Stimulated activated naive B cell treated with anti-CD40 and anti-IgM and Interleukin-4, amounts not matched to agents 10 μg/mL and 1 μg/mL and 100 μg/mL, for 72 hours (primary cell): ENCODE measurements around the gene EPHA8.
A peak's percentile ranks its signal among the peaks of the same experiment; 100 is the strongest.

Experiments used
- ATAC-seq, 2 donors: fragments of 150-1000 bp; cut with Tn5 transposase; replicated peaks; 2 replicates each; pipeline ENCODE4 v1.10.0; 2021; ENCODE audit warnings: moderate library complexity in 1 of 2
- DNase-seq: peaks from one replicate; pipeline ENCODE4 v3.0.0; 2021
- H3K27ac Mint-ChIP-seq: one replicate; pipeline ENCODE4 v1.8.0; 2022; ENCODE audit warnings: mild to moderate bottlenecking, mixed read lengths
- H3K27me3 Mint-ChIP-seq, 2 donors: one replicate each; pipeline ENCODE4 v1.8.0; 2022; ENCODE audit warnings: mixed read lengths in 2 of 2
- H3K36me3 Mint-ChIP-seq, 2 donors: one replicate each; pipeline ENCODE4 v1.8.0; 2022; ENCODE audit warnings: mixed read lengths in 2 of 2, mild to moderate bottlenecking in 1 of 2
- H3K4me1 Mint-ChIP-seq, 2 donors: one replicate each; pipeline ENCODE4 v1.8.0; 2022; ENCODE audit warnings: mixed read lengths in 2 of 2, mild to moderate bottlenecking in 1 of 2
- H3K4me3 Mint-ChIP-seq, 2 donors: one replicate each; pipeline ENCODE4 v1.8.0; 2022; ENCODE audit warnings: mild to moderate bottlenecking in 2 of 2, mixed read lengths in 2 of 2, moderate library complexity in 1 of 2
- H3K9me3 Mint-ChIP-seq, 2 donors: one replicate each; pipeline ENCODE4 v1.8.0; 2022; ENCODE audit warnings: mixed read lengths in 2 of 2, mild to moderate bottlenecking in 1 of 2

Gene EPHA8

DNA sequence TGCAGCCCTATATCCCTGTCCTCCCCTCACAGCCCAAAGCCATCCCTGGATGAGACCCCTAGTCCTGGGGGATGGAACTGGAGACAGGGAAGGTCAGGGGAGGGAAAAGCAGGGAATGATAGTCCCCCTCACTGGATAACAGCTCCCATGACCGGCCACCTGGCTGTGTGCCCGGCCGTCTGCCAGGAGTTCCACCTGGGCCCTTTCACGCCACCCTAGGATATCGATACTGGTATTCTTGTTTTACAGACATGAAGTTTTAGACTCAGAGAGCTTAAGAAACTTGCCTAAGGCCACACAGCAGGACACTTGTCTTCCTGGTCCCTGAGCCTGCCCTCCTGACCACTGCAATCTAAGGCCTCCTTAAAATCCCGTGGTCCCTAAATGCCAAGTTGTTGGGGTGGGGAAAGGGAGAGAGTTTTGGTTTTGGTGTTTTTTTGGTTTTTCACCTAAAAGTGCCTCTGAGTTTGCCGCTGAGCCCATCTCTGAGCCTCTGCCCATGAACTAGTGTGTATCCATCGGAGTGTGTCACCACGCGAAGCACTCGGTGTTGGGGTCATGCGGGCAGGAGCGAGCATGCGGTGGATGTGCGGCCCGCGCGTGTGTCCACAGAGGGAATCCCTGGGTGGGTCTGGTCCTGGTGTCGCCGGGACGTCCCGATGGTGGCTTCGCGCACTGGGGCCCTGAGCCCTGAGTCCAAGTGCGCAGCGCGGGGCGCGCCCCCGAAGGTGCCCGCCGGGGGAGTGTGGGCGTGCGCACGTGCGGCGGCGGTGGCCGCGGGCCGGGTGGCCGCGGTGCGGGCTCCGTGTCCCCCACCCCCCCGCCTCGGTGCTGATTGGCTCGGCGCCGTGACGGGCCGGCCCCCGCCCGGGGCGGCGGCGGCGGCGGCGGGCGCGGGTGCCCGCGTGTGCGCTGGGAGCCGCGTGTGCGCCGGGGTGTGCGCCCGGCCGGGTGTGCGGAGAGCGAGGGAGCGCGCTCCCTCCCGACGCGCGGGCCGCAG, at the start of gene EPHA8:
EPHA8 (plus strand) TSS at position 906 of the 1,000 bp plus-strand sequence. CDS start 147 bp downstream, outside the sequence.
- Mint-ChIP-seq H3K9me3 (no peaks in the 10 kb centered on the region), H3K27ac (no peak within 1 kb of the TSS), H3K4me1 (peaks cover 8 to 12% of the 10 kb centered on the region in 2 donors), H3K27me3 (peaks cover 60 to 68% of the 10 kb centered on the region in 2 donors), H3K4me3 (peak within 1 kb of the TSS; percentile 29 to 32), H3K36me3 (no peaks in the 10 kb centered on the region)
- no peak for DNase-seq
- no peak for ATAC-seq

DNA sequence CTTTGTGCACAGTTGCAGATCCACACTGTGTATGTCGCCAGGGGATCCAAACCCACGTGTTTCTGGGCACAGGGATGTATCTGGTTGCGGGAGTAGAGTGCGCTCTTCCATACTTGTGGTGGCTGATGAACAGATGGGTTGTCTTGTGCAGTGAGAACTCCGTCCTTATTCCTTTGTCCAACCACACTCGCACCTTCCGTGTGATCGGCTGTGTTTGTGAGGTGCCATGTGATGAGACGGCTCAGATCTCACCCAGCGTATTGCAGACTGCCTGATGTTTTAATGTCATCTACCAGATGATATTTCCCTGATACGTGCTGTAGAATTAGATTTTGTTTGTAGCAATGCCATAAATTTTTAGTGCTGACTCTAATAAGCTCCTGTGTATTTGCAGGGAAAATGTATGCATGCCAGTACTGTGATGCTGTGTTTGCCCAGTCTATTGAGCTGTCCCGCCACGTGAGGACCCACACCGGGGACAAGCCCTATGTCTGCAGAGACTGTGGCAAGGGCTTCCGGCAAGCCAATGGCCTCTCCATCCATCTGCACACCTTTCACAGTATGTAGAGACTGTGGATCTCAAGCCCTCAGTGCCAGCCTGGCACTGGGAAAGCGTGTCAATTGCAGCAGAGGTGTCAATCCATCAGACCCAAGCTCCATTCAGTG, 46.2 kb upstream of the EPHA8 start:
- Mint-ChIP-seq H3K9me3 (no peaks in the 10 kb centered on the region), H3K27ac (no peak overlapping the region), H3K27me3 (no peaks in the 10 kb centered on the region), H3K4me3 (no peak overlapping the region), H3K36me3 (peaks cover 70 to 75% of the 10 kb centered on the region in 2 donors), H3K4me1 (peaks cover 0 to 3% of the 10 kb centered on the region in 2 donors)
- ATAC-seq (no peak), DNase-seq (no peak)

DNA sequence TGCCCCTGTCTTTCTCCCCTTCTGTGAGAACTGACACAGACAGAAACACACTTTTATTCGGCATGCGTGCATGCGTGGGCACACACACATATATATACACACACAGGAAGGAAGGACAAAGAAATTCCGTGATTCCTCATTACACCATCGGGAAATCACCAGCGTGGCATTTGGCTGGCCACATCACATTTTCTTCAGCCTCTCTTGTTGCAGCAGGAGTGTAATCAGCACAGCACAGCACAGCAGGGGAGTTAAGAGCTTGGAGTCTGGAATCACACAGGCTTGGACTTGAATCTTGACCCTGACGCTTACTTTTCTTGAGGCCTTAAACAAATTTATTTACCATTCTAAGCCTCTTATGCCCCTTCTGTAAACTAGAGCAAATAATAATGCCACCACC, 45.3 kb upstream of the EPHA8 start:
- H3K36me3 Mint-ChIP-seq, result peaks cover 62 to 72% of the 10 kb centered on the region in 2 donors
- no peak overlapping the region for H3K27ac Mint-ChIP-seq

DNA sequence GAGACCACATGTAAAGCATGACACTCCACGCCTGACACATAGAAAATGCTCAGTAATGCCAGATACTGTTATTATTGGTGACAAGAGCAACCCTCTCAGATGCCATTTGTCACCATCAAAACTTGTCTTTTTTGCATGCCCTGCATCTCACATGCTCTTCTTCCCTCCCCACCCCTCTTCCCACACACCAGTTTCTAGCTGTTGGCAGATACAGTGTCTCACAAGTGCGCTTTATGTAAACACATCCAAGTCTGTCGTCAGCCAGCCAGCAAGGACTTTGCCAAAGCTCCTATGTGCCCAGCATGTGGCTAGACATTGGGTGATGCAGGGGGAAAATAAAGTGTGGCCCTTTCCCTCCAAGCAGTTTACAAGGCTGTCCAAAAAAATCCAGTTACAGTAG, 44.9 kb upstream of the EPHA8 start:
- Mint-ChIP-seq H3K9me3 (no peaks in the 10 kb centered on the region), H3K36me3 (peaks cover 61 to 71% of the 10 kb centered on the region in 2 donors), H3K4me3 (no peak overlapping the region)

More for the DNA sequence above, 45.3 kb upstream of the EPHA8 start:
- ATAC-seq (no peak), DNase-seq (no peak)
- no peaks in the 10 kb centered on the region for H3K9me3 Mint-ChIP-seq
- no peaks in the 10 kb centered on the region for H3K27me3 Mint-ChIP-seq
- peaks cover 0 to 3% of the 10 kb centered on the region in 2 donors for H3K4me1 Mint-ChIP-seq
- H3K4me3 Mint-ChIP-seq, result no peak overlapping the region

GRCh38 chr1:22520871-22521270, 42.4 kb upstream of the EPHA8 start:
- ATAC-seq (no peak), DNase-seq (no peak)
- Mint-ChIP-seq H3K27ac (no peak overlapping the region), H3K4me3 (no peak overlapping the region), H3K27me3 (no peaks in the 10 kb centered on the region), H3K4me1 (no peaks in the 10 kb centered on the region), H3K9me3 (no peaks in the 10 kb centered on the region), H3K36me3 (peaks cover 57 to 69% of the 10 kb centered on the region in 2 donors)

More for the DNA sequence above, 44.9 kb upstream of the EPHA8 start:
- DNase-seq (no peak), ATAC-seq (no peak)
- no peak overlapping the region for H3K27ac Mint-ChIP-seq
- peaks cover 0 to 3% of the 10 kb centered on the region in 2 donors for H3K4me1 Mint-ChIP-seq
- no peaks in the 10 kb centered on the region for H3K27me3 Mint-ChIP-seq

DNA sequence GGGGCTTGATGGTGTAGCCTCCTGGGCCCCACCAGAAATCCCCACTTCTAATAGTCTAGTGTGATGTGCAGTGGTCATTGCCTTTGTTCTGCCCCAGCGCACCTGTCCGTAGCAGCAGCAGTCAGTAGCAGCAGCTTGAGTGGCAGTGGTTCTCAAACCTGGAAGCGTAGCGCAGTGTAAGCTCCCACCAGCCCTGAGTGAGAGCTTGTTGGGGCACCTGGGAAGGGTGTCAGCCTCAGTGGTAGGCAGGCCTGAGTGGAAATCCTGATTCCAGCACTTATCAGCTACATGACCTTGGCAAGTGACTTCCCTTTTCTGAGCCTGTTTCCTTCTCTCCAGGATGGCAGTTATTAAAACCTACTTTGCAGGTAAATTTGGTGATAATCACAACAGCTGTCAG, 41.6 kb upstream of the EPHA8 start:
- Mint-ChIP-seq H3K4me1 (no peaks in the 10 kb centered on the region), H3K27ac (no peak overlapping the region), H3K4me3 (no peak overlapping the region), H3K36me3 (peaks cover 59 to 66% of the 10 kb centered on the region in 2 donors), H3K9me3 (no peaks in the 10 kb centered on the region), H3K27me3 (no peaks in the 10 kb centered on the region)
- DNase-seq (no peak), ATAC-seq (no peak)

- Mint-ChIP-seq H3K4me3 (no peak overlapping the region), H3K27me3 (no peaks in the 10 kb centered on the region), H3K36me3 (peaks cover 58 to 68% of the 10 kb centered on the region in 2 donors), H3K27ac (no peak overlapping the region), H3K4me1 (no peaks in the 10 kb centered on the region), H3K9me3 (no peaks in the 10 kb centered on the region)
- no peak for DNase-seq
- no peak for ATAC-seq
Measured at GRCh38 chr1:22522221-22522743, 41.0 kb upstream of the EPHA8 start.

GRCh38 chr1:22524481-22524880, 38.8 kb upstream of the EPHA8 start:
- no peak overlapping the region for H3K27ac Mint-ChIP-seq
- no peak overlapping the region for H3K4me3 Mint-ChIP-seq
- H3K9me3 Mint-ChIP-seq, result no peaks in the 10 kb centered on the region
- no peaks in the 10 kb centered on the region for H3K27me3 Mint-ChIP-seq
- H3K36me3 Mint-ChIP-seq, result peaks cover 52 to 65% of the 10 kb centered on the region in 2 donors
- DNase-seq (no peak), ATAC-seq (no peak)
- no peaks in the 10 kb centered on the region for H3K4me1 Mint-ChIP-seq

DNA sequence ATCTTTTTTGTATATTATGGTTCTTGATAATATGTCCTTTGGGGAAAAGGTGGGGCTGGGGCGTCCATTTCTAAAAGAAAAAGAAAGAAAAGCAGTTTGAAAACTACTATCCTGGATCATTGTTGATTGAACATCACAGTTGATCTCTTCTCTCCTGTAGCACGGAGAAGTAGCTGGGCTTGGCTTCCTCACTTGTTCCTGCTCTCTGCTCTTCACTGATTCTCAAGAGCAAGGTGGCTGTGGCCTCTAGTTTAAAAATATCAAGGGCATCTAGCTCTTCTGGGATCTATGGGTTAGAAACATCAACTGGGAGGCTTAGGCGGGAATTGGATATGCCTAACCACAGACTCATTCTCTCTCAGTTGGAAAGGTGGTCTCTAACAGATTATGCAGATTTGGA, 38.1 kb upstream of the EPHA8 start:
- Mint-ChIP-seq H3K27ac (no peak overlapping the region), H3K27me3 (no peaks in the 10 kb centered on the region), H3K4me3 (no peak overlapping the region), H3K4me1 (no peaks in the 10 kb centered on the region), H3K9me3 (no peaks in the 10 kb centered on the region), H3K36me3 (peaks cover 53 to 69% of the 10 kb centered on the region in 2 donors)
- no peak for ATAC-seq
- DNase-seq, result no peak

DNA sequence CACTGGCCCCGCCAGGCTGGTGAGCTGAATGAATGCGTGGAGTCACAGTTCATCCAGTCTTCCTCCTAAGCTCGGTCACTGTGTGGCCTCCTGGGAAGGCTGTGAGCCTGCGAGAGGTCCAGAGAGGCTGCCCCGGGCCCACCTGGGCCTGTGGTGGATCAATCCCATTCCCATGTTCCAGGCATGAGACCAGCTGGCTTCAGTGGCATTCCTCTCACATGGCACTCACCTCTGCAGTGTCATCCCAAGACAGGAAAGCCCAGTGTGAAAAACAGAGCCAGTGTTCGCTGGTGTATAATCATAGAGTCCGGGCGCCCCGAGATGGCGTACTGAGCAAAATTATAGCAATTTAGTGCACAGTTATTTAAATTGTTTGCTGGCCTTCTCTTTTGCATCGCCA, 37.6 kb upstream of the EPHA8 start:
- no peak overlapping the region for H3K27ac Mint-ChIP-seq
- ATAC-seq (no peak), DNase-seq (no peak)
- peaks cover 51 to 66% of the 10 kb centered on the region in 2 donors for H3K36me3 Mint-ChIP-seq
- no peaks in the 10 kb centered on the region for H3K4me1 Mint-ChIP-seq
- no peaks in the 10 kb centered on the region for H3K27me3 Mint-ChIP-seq
- no peak overlapping the region for H3K4me3 Mint-ChIP-seq
- H3K9me3 Mint-ChIP-seq, result no peaks in the 10 kb centered on the region

GRCh38 chr1:22526098-22526497, 37.2 kb upstream of the EPHA8 start:
- DNase-seq (no peak), ATAC-seq (no peak)
- H3K4me3 Mint-ChIP-seq, result no peak overlapping the region
- H3K27ac Mint-ChIP-seq, result no peak overlapping the region
- no peaks in the 10 kb centered on the region for H3K27me3 Mint-ChIP-seq
- no peaks in the 10 kb centered on the region for H3K4me1 Mint-ChIP-seq
- H3K36me3 Mint-ChIP-seq, result peaks cover 50 to 65% of the 10 kb centered on the region in 2 donors
- no peaks in the 10 kb centered on the region for H3K9me3 Mint-ChIP-seq

GRCh38 chr1:22526677-22527076, 36.6 kb upstream of the EPHA8 start:
- DNase-seq, result no peak
- H3K36me3 Mint-ChIP-seq, result peaks cover 44 to 66% of the 10 kb centered on the region in 2 donors
- no peaks in the 10 kb centered on the region for H3K9me3 Mint-ChIP-seq
- no peak overlapping the region for H3K4me3 Mint-ChIP-seq
- peak overlapping the region; percentile 71 for H3K27ac Mint-ChIP-seq
- no peak for ATAC-seq
- no peaks in the 10 kb centered on the region for H3K4me1 Mint-ChIP-seq
- no peaks in the 10 kb centered on the region for H3K27me3 Mint-ChIP-seq

DNA sequence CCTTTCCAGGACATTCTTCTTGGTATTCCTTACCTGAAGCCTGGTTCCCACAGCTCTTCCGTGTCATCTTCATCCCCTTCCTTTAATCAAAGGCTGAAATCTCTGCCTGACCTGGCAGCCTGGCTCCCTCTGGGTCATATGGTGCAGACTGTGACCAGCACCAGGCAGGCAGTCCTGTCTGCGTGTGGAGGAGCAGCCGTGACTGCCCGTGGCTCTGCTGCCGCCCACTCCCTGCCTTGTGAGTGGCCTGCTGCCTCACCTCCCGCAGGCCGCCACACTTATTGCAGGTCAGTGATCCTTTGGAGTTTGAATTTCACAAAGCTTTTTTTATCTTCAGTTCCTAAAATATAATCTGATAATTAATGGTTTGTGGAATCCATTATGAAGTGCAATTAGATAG, 36.2 kb upstream of the EPHA8 start:
- DNase-seq (no peak), ATAC-seq (no peak)
- Mint-ChIP-seq H3K4me1 (no peaks in the 10 kb centered on the region), H3K4me3 (no peak overlapping the region), H3K27ac (peak overlapping the region; percentile 71), H3K9me3 (no peaks in the 10 kb centered on the region), H3K36me3 (peaks cover 42 to 63% of the 10 kb centered on the region in 2 donors), H3K27me3 (no peaks in the 10 kb centered on the region)

- Mint-ChIP-seq H3K36me3 (peaks cover 42 to 60% of the 10 kb centered on the region in 2 donors), H3K4me1 (no peaks in the 10 kb centered on the region), H3K27me3 (no peaks in the 10 kb centered on the region), H3K9me3 (no peaks in the 10 kb centered on the region), H3K4me3 (no peak overlapping the region), H3K27ac (no peak overlapping the region)
- ATAC-seq (no peak), DNase-seq (no peak)
Measured at GRCh38 chr1:22527555-22528296, 35.6 kb upstream of the EPHA8 start.
